Activated T-cell treated with anti-CD3 and anti-CD28 coated beads for 24 hours (primary cell): ENCODE data around the gene ATAD3C.
"Not testable (repeated sequence)": the region's sequence is repeated elsewhere in the genome, so short reads cannot be mapped to it uniquely, and the experiment has no call there.

Source experiments
- DNase-seq: peaks from one replicate; pipeline ENCODE4 v3.0.0-alpha.2; 2020; ENCODE audit warnings: low read depth

The ATAD3C gene

DNA sequence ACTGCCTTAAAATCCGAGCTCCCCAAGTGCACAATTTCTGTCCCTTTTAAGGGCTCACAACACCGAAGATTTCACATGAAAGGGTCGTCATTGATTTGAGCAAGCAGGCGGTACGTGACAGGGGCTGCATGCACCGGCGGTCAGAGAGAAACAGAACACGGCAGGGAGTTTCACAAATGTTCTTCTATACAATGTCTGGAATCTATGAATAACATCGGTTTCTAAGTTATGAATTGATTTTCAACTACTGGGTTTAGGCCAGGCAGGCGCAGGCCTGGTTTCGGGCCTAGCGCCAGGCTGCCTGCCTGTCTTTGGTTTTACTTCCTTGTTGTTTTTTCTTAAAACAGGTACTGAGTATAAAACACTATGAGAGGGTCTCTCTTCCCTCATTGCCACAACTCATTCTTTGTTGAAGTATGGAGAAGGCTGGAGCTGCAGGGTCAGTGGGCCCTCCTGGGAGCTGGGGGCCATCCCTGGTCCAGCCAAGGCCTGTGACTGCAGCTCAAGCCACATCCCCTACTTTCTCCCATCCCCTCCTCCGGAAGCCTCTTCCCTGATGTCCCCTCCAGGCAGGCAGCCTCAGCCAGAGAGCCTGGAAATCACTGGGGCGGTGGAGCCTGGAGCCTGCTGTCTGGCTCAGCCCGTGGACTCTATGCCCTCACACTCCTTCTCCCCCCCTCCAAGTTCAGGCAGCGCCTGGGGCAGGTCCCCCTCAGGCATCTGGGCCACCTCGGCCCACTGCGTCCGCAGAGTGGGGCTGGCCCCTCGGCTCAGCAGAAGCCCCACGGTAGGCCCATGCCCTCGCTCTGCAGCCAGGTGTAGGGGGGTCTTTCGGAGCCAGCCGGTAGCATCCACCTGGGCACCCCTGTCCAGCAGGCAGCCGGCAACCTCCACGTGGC lies 30.8 kb upstream of the ATAD3C start:
- no peak for DNase-seq

DNA sequence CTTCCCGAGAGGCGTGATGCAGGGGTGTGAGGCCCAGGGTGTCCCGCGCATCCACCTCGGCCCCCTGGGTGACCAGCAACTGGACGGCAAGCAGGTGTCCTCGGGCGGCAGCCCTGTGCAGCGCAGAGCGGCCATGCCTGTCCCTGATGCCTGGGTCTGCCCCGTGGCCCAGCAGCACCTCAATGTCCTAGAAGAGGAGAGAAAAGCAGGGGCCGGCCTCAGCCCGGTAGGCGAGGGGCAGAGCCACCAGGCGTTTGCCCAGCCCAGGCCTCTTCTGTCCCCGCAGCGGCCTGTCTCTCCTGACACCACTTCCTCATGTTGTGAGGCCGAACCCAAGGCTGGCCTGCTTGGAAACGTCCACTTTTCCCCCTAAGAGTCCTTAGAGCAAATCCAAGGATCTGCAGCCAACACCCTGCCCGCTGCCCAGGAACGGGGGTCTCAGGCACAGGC lies 30.1 kb upstream of the ATAD3C start:
- DNase-seq = no peak

DNA sequence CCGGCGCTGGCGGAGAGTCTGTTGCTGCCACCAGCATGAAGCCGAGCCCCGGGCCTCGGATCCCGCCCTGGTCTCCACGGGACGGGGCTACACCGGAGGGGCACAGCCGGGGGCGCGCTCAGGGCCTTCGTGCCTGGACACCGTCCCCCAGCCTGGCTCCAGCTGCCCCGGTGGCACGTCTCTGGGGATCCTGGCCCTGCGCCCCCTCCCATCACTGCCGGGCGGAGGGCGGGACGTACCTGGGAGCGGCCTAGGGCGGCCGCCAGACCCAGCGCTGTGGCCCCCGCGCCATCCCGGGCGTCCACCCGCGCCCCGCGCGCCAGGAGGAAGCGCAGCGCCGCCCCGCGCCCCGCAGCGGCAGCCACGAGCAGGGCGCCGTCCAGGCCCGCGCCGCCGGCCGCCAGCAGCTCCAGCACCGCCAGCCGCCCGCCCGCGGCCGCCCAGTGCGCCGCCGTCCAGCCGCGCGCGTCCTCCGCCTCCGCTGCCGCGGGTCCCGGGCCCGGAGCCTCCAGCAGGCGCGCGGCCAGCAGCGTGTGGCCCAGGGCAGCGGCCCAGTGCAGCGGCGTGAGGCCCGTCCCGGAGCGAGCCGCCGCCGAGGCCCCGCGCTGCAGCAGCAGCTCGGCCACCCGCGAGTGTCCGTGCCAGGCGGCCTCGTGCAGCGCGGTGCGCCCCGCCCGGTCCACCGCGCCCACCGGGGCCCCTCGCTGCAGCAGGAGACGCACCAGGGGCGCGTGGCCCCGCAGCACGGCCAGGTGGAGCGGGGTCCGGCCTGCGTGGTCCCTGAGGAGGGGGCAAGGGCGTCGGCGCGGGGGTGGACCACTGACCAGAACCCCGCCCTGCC lies 29.5 kb upstream of the ATAD3C start:
- DNase-seq = no peak

DNA sequence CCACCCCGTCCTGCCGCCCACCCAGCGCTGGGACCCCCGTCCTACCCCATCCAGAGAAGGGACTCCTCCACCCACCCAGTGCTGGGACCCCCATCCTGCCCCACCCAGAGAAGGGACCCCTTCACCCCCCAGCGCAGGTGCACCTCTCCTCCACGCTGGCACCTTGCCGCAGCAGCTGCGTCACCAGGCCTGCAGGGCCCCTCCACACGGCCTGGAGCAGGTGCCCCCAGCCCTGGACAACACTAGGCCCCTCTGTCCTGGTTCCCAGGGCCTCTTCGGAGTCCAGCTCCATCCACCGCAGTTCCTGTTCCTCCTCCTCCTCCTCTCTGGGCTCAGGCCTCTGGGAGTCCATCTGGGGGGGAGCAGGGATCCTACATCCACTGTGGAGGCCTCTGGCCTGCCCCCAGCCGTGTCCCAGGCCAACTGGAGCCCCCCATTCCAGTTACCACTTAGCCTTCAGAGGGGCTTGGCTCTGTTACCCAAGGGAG lies 28.8 kb upstream of the ATAD3C start:
- no peak for DNase-seq

DNA sequence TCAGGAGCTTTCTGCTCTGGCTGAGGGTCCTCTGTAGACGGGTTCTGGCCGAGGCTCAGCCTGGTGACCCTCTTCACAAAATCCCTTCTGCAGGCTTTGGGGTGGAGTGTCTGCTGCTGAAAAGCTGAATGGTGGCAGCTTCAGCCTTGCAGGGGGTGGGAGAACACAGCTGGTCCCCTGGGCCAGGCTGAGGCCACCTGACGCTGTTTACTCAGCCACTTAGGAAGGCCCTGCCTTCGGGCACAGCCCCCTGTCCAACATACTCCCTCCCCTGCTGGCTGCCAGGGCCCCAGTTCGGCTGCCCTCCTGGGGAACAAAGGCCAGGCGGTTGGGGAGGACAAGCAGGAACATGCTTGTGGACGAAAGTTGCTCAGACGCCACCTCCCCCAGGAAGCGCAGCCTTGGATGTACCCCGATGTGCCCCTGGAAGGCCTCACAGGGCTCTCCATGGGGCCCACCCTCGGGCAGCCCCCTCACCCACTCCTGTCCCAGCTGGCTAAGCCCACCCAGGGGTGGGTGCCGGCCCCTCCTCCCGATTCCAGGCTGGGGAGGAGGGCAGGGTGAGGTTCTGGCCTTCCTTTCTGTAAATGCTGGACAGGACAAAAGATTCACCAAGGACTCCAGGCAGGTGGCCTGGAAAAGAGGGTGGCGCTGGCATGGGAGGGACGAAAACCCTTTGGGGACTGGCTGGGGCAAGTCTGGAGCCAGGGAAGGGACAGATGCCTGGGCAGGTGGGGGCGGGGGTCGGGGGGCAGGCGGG lies 28.2 kb upstream of the ATAD3C start, which contains the start of gene ANKRD65:
Gene ANKRD65 (minus strand): TSS at position 130 of the 760 bp plus-strand sequence. CDS start 271 bp downstream, outside the sequence.
- no peak for DNase-seq

DNA sequence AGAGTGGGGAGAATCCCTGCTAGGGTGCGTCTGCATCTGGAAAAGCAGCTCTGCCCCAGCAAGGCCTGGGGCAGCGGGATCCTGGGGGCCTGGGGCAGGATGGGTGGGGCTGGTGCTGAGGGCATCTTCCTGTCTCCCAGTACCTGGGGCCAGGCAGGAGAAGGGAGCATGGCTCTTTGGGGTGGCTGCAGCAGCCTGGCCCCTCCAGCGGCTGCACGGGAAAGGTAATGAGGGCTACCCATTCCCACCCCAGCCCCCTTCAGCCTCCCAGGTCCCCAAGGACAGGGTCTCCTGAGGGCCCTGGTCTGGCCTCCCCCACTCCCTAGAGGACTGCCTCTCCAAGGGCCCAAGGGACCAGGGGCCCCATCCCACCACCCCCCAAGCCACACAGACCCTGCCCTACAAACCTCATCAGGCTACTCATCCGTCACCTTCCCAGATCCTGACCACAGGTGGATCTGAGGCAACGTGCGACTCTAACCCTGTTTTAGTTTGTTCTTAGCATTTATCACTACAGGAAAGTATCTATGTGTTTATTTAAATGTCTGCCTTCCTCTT lies 27.5 kb upstream of the ATAD3C start:
- no peak for DNase-seq

DNA sequence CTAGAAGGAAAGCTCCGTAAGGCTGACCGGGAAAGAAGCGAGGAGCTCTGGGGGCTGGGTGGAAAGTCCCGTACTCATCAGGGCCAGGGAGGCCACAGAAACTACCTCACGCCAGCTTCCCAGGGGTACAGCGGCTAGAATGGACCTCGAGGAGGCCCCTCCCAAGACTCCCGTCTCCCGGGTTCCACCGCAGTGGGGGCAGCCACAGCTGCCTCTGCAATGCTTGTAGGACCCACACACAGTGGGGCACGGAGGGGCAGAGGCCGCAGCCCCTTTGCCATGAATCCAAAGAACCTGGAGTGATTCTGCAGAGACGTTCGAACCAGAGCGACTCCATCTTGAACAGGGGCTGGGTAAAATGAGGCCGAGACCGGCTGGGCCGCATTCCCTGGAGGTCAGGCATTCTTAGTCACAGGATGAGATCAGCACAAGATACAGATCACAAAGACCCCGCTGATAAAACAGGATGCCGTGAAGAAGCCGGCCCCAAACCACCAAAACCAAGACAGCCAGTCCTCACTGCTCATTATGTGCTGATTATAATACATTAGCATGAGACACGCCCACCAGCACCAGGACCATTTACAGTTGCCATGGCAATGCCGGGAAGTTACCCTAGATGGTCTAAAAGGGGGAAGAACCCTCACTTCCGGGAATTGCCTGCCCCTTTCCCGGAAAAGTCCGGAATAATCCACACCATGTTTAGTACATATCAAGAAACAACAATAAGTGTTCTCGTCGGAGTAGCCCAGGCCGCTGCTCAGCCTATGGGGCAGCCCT lies 26.8 kb upstream of the ATAD3C start:
- no peak for DNase-seq

DNA sequence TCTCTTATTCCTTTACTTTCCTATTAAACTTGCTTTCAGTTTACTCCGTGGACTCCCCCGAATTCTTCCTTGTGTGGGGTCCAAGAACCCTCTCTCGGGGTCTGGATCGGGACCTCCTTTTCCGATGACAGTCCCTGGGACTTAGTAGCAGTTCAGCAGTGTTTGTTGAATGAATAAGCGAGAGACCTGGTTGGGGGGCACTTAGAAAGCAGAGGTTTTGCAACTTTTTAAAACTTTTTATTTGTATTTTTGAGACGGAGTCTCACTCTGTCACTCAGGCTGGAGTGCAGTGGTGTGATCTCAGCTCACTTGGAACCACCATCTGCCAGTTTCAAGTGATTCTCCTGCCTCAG lies 26.3 kb upstream of the ATAD3C start:
- DNase-seq = no peak

DNA sequence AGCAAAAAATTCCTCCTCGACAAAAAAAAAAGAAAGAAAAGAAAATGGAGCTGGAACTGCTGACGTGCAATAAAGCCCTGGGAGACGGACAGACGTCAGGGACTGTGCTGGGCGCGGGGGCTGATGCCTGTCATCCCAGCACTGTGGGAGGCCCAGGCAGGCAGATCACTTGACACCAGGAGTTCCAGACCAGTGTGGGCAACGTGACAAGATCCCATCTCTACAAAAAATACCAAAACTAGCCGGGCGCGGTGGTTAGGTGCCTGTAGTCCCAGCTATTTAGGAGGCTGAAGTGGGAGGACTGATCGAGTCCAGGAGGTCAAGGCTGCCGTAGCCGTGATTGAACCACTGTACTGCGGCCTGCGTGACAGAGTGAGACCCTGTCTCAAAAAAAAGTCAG lies 24.8 kb upstream of the ATAD3C start:
- DNase-seq = no peak

DNA sequence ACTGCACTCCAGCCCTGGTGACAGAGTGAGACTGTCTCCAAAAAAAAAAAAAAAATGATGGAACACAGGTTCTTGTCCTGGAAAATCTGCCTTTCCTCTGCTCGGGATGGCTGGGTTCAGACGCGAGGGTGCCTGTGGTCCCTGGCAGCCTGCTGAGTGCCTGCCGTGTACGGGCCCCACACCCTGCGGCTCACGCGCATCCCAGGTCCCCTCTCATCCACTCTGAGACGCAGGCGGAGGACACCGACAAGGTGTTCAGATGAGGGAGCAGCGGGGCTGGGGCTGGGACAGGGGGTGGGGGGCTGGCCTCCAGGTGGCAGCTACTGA lies 24.1 kb upstream of the ATAD3C start:
- no peak for DNase-seq

DNA sequence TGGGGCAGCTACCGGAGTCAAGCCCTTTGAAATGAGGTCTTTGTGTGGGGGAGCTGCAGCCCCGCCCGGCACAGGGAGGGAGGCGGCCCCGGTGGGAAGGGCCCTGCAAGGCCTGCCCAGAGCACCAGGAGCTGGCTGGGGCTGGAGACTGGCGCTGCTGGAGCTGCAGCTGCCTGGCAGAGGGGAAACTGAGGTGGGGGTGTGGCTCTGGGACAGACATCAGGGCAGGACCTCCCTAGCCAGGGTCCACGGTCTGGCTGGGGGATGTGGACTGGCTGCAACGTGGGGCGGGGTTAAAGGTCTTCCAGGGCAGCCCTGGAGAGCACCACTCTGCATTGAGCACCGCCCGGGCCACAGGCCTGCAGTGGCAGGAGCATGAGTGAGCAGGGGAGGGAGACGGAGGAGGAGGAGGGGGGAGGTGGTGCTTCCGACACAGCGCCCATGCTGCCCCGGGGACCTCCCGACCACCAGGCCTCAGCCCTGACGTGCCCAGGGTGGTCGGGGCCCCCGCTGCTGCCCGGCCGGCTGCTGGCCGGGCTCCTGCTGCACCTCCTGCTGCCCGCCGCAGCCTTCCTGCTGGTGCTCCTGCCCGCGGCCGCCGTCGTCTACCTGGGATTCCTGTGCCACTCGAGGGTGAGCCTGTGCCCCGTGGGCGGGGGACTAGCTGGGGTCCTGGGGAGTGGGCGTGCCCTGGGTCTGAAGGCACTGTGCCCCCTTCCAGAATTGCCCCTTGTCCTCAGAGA lies 23.6 kb upstream of the ATAD3C start:
- DNase-seq = no peak

DNA sequence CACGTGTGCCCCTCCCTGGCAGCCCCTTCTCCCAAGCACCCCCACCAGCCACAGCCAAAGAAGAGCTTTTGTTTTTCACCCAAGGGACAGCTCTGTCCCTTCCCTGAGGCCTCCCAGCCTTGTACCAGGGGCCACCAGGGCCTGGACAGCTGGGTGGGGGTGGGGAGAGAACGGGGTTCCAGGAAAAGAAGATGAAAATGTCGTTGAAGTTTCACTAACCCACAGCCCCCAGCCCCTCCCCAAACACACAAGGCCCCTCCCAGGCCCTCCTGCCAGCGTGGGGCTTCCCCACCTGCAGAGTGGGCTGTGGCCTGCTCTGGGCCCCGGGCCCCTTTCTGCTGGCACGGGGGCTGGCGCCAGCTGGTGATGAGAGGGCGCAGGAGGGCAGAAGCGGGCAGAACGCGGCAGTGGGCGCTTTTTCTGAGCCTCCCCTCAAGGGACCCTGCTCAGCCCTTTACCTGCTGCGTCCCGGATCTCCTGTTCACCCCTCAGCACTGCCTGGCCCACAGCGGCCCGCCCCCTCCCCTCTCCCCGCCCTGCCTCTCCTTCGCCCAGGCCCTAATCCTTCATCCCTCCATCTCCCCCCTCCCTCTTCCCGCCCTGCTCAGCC lies 22.9 kb upstream of the ATAD3C start:
- no peak for DNase-seq

DNA sequence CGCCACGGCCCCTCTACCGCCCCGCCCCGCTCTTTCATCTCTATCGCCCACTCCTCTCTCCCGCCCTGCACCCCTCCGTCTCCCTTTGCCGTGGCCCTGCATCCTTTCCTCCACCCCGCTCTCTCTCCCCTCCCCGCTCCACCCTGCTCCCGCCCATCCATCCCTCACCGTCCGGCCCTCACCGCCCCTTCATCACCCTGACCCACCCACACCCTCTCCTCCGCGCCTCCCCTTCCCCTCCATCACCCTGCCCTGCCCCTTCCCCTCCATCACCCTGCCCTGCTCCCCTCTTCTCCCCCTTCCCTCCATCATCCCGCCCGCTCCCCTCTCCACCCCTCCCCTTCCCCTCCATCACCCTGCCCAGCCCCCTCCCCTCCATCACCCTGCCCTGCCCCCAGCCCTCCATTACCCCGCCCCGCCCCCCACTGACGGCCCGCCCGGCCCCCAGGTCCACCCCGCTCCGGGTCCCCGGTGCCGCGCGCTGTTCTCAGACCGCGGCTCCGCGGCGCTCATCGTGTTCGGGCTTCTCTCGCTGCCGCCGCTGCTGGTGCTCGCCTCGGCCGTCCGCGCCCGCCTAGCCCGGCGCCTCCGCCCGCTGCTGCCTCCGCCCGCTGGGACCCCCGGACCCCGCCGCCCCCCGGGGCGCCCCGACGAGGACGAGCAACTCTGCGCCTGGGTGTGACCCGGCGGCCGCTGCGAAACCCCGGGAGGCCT lies 22.2 kb upstream of the ATAD3C start:
- no peak for DNase-seq

DNA sequence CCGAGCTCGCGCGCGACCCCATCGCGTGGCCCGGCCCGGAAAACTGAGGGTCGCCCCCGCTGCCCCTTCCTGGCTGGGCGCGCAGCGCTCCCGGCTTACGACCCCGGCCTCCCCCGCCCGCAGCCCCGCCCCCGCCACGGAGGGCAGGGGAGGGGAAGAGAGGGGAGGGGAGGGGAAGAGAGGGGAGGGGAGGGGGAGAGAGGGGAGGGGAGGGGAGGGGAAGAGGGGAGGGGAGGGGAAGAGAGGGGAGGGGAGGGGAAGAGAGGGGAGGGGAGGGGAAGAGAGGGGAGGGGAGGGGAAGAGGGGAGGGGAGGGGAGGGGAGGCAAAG lies 21.7 kb upstream of the ATAD3C start:
- DNase-seq = no peak

DNA sequence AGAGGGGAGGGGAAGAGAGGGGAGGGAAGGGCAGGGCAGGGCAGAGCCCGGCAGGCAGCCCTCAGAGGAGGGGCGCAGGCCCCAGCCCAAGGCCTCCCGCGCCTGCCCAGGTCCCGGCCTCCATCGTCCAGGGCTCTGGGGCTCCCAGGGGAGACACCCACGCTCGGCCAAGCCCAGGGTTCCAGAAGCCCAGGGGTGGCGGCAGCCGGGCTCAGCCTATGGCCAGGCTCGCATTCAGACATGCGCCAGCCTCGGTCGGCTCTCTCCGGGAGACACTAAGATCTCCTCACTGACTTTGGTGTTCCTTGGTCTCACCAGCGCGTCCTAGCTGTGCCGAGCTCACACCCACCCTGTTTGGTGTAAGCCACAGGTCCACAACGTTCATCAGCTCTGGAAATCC lies 21.3 kb upstream of the ATAD3C start:
- no peak for DNase-seq

DNA sequence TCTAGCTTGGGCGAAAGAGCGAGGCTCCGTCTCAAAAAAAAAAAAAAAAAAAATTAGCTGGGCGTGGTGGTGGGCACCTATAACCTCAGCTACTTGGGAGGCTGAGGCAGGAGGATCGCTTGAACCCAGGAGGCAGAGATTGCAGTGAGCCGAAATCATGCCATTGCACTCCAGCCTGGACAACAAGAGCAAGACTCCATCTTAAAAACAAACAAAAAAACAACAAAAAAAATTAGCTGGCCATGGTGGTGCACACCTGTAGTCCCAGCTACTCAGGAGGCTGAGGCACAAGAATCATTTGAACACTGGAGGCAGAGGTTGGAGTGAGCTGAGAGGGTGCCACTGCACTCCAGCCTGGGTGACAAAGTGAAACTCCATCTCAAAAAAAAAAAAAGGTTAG lies 20.5 kb upstream of the ATAD3C start:
- not testable (repeated sequence) for DNase-seq

DNA sequence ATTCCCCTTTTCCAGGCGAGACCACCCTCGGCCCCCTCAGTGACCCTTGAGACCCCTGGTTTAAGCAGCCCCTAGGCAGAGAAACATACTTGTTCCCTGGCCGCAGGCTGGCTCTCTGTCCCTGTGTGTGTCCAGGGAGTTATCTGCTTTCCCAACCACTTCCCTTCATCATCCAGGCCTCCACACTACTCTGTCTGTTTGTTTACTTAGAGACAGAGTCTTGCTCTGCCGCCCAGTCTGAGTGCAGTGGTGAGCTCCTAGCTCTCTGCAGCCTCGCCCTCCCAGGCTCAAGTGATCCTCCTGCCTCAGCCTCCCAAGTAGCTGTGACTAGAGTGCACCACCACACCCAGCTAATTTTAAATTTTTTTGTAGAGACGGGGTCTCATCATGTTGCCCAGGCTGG lies 19.8 kb upstream of the ATAD3C start:
- no peak for DNase-seq

DNA sequence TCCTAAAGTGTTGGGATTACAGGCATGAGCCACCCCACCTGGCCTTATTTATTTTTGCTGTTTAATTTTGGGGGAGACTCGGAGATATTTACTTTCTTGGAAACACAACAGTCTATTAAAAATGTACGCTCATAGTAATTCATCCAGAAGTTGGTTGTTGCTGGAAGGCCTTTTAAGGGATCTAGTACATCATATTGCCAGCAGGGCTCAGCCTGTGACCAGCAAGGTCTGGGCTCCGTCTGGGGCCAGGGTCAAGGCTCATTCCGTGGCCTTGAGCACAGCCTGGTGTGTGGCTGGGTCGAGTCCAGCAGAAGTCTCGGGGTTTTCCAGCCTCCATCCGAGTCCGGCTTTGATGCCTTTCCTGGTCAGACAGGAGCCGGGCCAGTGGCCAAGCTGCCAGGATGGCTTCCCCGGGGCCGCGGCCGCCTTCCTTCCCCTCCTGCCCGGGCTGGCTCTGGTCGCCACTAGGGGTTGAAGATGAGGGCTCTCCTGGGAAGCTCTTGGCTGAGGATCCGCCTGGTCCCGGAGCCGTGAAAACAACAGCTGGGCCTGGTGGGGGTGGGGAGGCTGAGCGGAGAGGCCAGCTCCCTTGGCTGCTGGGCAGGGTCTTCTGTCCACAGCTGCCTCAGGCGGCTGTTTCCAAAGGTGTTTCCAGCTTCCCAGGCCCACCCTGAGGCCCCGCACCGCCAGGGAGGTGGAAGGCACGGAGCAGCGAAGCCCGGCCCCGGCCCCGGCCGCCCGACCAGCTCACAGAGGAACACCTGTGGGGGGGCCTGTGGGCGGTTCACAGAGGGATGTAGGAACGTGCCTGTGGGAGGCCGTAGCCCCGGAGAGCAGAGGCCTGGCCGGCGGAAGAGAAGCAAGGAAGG lies 19.1 kb upstream of the ATAD3C start:
- no peak for DNase-seq
